OCI-LY1 (cell line): ENCODE data around the gene JMJD8.
A peak's percentile ranks its signal among the peaks of the same experiment; 100 is the strongest.

Source experiments
- H2AFZ ChIP-seq: fragments of 200-600 bp; sonication (generic), shearing (Covaris generic); 2 replicates; pipeline ENCODE4 v1.6.0; 2014; ENCODE audit warnings: antibody characterized with exemption, mild to moderate bottlenecking, low read length
- H3F3A ChIP-seq: fragments of 200-600 bp; sonication (generic), shearing (Covaris generic); 2 replicates; pipeline ENCODE4 v1.6.0; 2014; ENCODE audit warnings: mild to moderate bottlenecking, antibody characterized with exemption, low read length, moderate library complexity; ENCODE audit not compliant: insufficient read depth
- H3K27ac ChIP-seq: fragments of 200-600 bp; sonication (generic); 2 replicates; pipeline ENCODE4 v1.5.1; 2014; ENCODE audit warnings: low read length, mixed run types, mild to moderate bottlenecking, low read depth; ENCODE audit not compliant: poor library complexity, severe bottlenecking
- H3K27me3 ChIP-seq: fragments of 200-600 bp; sonication (generic); 2 replicates; pipeline ENCODE4 v1.6.0; 2014; ENCODE audit warnings: antibody characterized with exemption, mild to moderate bottlenecking, low read length, moderate library complexity; ENCODE audit not compliant: insufficient read depth
- H3K36me3 ChIP-seq: fragments of 200-600 bp; sonication (generic); 2 replicates; pipeline ENCODE4 v1.6.1; 2014; ENCODE audit warnings: mild to moderate bottlenecking, antibody characterized with exemption, low read length, moderate library complexity, mixed read lengths; ENCODE audit not compliant: insufficient read depth
- H3K4me1 ChIP-seq: fragments of 200-600 bp; sonication (generic); 2 replicates; pipeline ENCODE4 v1.5.1; 2014; ENCODE audit warnings: mild to moderate bottlenecking, low read length, moderate library complexity; ENCODE audit not compliant: insufficient read depth, severe bottlenecking
- H3K4me2 ChIP-seq: fragments of 200-600 bp; sonication (generic), shearing (Covaris generic); 2 replicates; pipeline ENCODE4 v1.6.1; 2014; ENCODE audit warnings: low read length
- H3K4me3 ChIP-seq: fragments of 200-600 bp; sonication (generic); 2 replicates; pipeline ENCODE4 v1.5.1; 2014; ENCODE audit warnings: low read length, low read depth, mild to moderate bottlenecking, mixed read lengths; ENCODE audit not compliant: poor library complexity, severe bottlenecking
- H3K79me2 ChIP-seq: fragments of 200-600 bp; shearing (Covaris generic); 2 replicates; pipeline ENCODE4 v1.6.1; 2016; ENCODE audit warnings: mixed run types, low read length, mixed read lengths; ENCODE audit not compliant: insufficient read depth
- H3K9ac ChIP-seq: fragments of 200-600 bp; sonication (generic), shearing (Covaris generic); 2 replicates; pipeline ENCODE4 v1.6.1; 2014; ENCODE audit warnings: mild to moderate bottlenecking, low read length, mixed read lengths
- H3K9me2 ChIP-seq: fragments of 200-600 bp; sonication (generic), shearing (Covaris generic); 2 replicates; pipeline ENCODE4 v1.6.1; 2014; ENCODE audit warnings: low read depth, mild to moderate bottlenecking, low read length, mixed read lengths
- H3K9me3 ChIP-seq: fragments of 200-600 bp; shearing (Covaris generic); 2 replicates; pipeline ENCODE4 v1.6.1; 2014; ENCODE audit warnings: low read length, mixed read lengths
- H4K20me1 ChIP-seq: fragments of 200-600 bp; sonication (generic), shearing (Covaris generic); 2 replicates; pipeline ENCODE4 v1.6.0; 2016; ENCODE audit warnings: mild to moderate bottlenecking, low read length; ENCODE audit not compliant: insufficient read depth
- CTCF ChIP-seq: fragments of 200-600 bp; sonication (generic), shearing (Covaris generic); IDR thresholded peaks from 2 replicates; pipeline ENCODE4 v1.5.1; 2017; ENCODE audit warnings: mild to moderate bottlenecking, antibody characterized with exemption, low read length, moderate library complexity, mixed read lengths
- EZH2 ChIP-seq: fragments of 200-600 bp; sonication (generic), shearing (Covaris generic); IDR thresholded peaks from 2 replicates; pipeline ENCODE4 v1.8.0; 2017; ENCODE audit warnings: borderline replicate concordance, mixed run types, mild to moderate bottlenecking, antibody characterized with exemption, low read length, moderate library complexity, mixed read lengths

Gene JMJD8

DNA sequence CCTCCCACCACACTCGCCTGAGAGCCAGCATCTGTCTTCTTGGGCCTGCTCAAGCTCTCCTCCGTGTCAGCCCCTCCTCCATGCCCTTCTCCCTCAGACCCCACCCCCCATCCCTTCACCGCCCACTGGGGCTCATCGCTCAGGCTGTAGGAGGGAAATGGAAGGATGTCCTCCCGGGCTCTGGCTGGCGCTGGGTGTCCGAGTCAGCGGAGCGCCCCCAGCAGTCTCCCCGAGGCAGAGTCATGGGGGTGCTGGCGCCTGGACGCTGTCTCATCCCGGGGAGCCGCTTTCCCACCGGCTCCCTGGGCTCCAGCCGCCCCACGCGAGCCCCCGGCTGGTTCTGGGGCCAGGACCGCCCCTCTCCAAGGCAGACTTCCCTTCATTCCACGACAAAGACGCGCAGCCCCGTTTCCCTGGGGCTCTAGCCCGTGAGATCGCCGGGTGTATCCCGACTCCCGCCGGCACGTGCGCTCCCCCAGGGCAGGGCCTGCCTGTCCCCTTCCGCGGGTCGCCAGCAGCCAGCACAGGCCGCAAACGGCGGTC, 36.4 kb upstream of the JMJD8 start:
- peak; percentile 32; the same call in 1 of the 2 replicates for TF ChIP-seq CTCF
- TF ChIP-seq EZH2 = no peak

DNA sequence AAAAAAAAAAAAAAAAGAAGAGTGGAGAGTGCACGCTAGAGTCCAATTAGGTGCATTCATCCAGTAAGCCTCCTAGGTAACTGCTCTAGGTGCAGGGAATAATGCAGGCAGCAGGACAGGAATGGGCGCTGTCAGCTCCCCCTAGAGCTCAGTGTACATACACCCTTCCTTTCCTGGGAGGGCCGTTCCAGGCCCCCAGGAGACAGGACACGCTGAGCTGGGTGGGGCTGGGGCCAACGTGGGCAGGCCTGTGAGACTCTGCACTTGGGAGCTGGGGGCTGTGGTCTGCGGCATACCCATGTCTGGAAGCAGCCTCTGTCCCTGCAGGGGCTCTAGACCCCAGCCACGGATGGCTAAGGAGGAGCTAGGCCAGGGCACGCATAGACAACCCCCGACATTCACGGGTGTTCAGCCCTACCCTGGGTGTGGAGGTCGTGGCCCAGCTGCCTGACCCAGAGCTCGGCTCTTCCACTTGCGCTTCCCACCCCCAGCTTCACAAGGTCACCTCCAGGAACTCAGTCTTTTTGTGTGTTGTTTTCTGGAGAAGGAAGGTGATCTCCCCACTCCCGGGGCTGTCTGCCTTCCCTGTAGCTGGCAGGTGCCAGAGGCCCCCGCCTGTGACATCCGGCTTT, 35.8 kb upstream of the JMJD8 start:
- H3F3A ChIP-seq = no peaks in the 10 kb centered on the region
- H2AFZ ChIP-seq = no peak overlapping the region
- H3K36me3 ChIP-seq = peaks cover 8% of the 10 kb centered on the region
- H3K4me3 ChIP-seq = peak overlapping the region; percentile 89
- TF ChIP-seq CTCF = peak; percentile 6; the same call in 1 of the 2 replicates
- TF ChIP-seq EZH2 = no peak
- H4K20me1 ChIP-seq = no peaks in the 10 kb centered on the region
- no peak overlapping the region for H3K27ac ChIP-seq
- H3K9me2 ChIP-seq = no peaks in the 10 kb centered on the region
- peak overlapping the region; percentile 93 for H3K9ac ChIP-seq
- H3K4me1 ChIP-seq = peaks cover 36% of the 10 kb centered on the region
- H3K27me3 ChIP-seq = peaks cover 12% of the 10 kb centered on the region
- peak overlapping the region; percentile 93 for H3K4me2 ChIP-seq
- no peaks in the 10 kb centered on the region for H3K79me2 ChIP-seq
- no peaks in the 10 kb centered on the region for H3K9me3 ChIP-seq

More for the DNA sequence above, 36.4 kb upstream of the JMJD8 start:
- no peaks in the 10 kb centered on the region for H3K9me3 ChIP-seq
- no peaks in the 10 kb centered on the region for H3K79me2 ChIP-seq
- H3K9me2 ChIP-seq = no peaks in the 10 kb centered on the region
- H3K9ac ChIP-seq = peak overlapping the region; percentile 93
- peaks cover 12% of the 10 kb centered on the region for H3K27me3 ChIP-seq
- H3K4me2 ChIP-seq = peak overlapping the region; percentile 93
- no peaks in the 10 kb centered on the region for H3F3A ChIP-seq
- peaks cover 8% of the 10 kb centered on the region for H3K36me3 ChIP-seq
- no peaks in the 10 kb centered on the region for H4K20me1 ChIP-seq
- peak overlapping the region; percentile 68 for H3K27ac ChIP-seq
- no peak overlapping the region for H2AFZ ChIP-seq
- H3K4me3 ChIP-seq = peak overlapping the region; percentile 89
- H3K4me1 ChIP-seq = peaks cover 31% of the 10 kb centered on the region

- H2AFZ ChIP-seq = no peak overlapping the region
- TF ChIP-seq EZH2 (no peak), CTCF (no peak)
- no peak overlapping the region for H3K9ac ChIP-seq
- peaks cover 42% of the 10 kb centered on the region for H3K4me1 ChIP-seq
- H3K4me3 ChIP-seq = no peak overlapping the region
- no peaks in the 10 kb centered on the region for H3K9me3 ChIP-seq
- H3F3A ChIP-seq = no peaks in the 10 kb centered on the region
- H3K27me3 ChIP-seq = peaks cover 18% of the 10 kb centered on the region
- no peak overlapping the region for H3K4me2 ChIP-seq
- no peaks in the 10 kb centered on the region for H3K9me2 ChIP-seq
- H3K27ac ChIP-seq = no peak overlapping the region
- no peaks in the 10 kb centered on the region for H3K79me2 ChIP-seq
- peaks cover 8% of the 10 kb centered on the region for H3K36me3 ChIP-seq
- no peaks in the 10 kb centered on the region for H4K20me1 ChIP-seq
Measured at GRCh38 chr16:718922-719321, 34.8 kb upstream of the JMJD8 start.
